ENCODE results near the gene ZNF134.

ZNF134 gene

GRCh38 chr19:57641715-57642234 is 27.7 kb downstream of the ZNF134 start:
- no peak for DNase-seq

DNA sequence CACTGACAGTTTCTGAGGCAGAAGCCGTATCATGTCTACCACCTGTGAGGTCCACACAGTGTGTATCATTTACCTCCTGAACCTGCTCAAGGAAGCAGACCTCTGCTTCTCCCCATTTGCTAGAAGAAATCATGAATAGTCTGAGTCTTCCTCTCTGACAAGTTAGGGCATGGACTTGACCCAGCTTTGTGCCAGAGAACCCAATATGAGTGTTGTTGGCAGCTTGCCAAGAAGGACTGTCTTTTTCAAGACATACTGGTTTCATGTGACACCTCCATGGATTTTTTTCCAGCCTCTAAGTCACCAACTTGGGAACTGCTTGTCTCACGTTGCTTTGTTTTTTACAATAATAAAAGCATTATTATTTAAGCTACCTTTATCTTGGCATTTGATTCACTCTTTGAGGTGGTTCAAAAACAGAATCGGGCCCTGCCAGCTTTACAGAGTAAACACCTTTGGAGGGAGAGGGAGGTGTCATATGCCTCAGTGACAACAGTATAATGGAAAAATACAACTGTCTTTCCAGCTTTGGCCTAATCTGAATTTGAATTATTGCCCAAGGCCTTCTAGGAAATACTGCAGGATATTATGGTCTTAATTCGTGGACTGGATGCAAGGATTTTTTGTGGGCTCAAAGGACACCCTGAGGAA is 28.5 kb downstream of the ZNF134 start:
- no peak for DNase-seq

DNA sequence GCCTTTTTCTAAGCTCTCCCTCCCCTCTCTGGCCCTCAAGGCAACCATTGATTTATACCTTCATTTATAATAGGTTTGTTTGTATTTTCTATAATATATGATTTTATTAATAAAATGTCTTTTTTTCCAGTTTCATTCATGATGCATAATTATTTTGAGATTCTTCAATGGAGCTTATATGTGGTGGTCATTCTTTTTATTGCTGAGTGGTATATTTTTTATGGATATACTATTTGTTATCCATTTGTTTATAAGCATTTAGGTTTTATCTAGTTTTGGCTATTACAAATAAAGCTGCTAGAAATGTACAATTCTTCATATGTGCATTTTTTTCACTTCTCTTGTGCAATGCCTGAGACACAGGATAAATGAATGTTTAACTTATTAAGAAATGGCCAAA is 29.7 kb downstream of the ZNF134 start:
- no peak for DNase-seq

DNA sequence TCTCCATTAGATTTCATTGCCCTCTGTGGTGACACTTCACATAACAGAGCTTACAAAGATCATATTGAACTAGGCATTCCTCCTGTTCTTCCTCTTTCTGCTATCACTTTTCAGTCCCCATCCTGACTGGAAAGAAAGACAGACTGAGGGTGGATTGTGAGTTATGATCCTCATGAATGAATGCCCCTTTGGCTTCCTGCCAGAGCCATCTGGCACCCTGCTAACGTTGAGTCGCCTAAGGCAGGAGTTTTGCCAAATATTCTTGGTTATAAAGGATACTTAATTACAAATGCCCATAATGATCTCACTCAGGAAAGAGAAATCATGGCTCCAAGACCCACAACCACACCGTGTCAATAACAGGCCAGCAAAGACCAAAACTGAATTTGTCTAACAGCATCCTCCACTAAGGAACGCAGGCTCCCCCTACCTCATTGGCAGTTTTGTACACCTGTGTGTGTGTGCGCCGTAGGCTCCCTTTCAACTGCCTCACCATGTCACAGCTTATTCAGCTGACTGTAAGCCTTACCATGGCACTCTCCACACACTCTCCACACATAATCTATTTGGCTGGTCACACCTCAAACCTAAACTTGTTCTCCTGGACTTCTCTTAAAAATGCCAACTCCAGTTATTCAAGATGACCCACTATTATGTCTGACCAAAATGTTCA is 34.4 kb downstream of the ZNF134 start:
- DNase-seq, result no peak

GRCh38 chr19:57651654-57651996 is 37.6 kb downstream of the ZNF134 start:
- DNase-seq, result no peak

GRCh38 chr19:57653689-57654088 is 39.6 kb downstream of the ZNF134 start:
- DNase-seq, result no peak

DNA sequence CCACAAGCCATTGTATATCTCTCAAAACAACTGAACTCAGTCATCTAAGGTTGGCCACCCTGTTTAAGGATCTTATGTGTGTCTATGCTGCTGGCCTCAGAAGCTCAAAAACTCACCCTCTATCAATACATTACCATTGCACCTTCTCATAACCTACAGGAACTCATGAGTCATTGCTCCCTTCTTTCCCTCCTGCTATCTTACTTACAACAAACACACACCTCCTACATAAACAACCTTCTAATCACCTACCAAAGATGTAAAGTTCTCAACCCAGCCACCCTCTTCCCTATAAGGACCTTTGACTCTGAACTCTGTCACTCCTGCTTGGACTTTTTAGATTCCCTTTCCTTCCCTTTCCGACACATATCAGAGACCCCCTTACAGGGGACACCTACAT is 41.4 kb downstream of the ZNF134 start:
- no peak for DNase-seq

- DNase-seq, result no peak
Measured at GRCh38 chr19:57656346-57656745, 42.3 kb downstream of the ZNF134 start.

GRCh38 chr19:57664269-57665127 is 50.5 kb downstream of the ZNF134 start:
- no peak for DNase-seq

DNA sequence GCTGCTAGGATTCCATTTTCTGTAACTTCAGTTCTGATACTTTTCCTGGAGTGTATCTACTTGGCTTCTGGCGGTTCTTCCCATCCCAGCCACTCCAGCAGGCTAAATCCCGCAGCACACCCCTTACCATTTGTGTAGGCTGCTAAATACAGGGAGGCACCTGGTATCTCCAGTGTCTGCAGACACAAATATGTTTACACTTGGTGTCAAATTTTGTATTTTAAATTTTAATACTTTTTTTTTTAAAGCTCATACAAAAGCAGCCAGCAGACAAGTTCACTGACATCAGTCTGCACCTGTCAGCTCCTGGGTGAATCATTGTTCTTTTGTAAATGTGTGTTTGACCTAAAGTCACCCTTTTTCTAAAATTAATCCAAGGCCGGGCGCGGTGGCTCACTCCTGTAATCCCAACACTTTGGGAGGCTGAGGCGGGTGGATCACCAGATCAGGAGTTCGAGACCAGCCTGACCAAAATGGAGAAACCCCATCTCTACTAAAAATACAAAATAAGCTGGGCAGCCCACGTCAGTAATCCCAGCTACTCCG is 51.3 kb downstream of the ZNF134 start:
- no peak for DNase-seq

GRCh38 chr19:57667228-57667627 is 53.2 kb downstream of the ZNF134 start:
- no peak for DNase-seq

DNA sequence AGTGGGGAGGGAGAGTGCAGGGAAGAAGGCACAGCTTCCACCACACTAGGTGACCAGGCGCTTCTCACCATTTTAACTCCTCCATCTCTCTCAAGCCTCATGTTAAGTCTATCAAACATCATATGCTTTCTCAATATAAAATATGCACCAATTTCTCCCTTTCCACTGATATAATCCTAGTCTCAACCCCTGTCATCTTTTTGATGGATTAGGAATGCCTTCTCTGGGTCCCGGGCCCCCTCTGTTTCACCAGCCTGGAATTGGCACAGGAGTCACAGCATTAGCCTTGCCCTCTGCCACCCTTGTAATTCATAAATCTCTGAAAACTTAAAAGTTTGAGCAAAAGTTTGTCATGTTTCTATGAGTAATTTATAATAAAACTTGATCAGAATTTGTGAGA is 54.6 kb downstream of the ZNF134 start, which contains the start of gene ZSCAN4:
Gene ZSCAN4, plus strand, starts transcription at position 301 of the 400 bp plus-strand sequence. CDS start 7,211 bp downstream, outside the sequence.
- no peak for DNase-seq

DNA sequence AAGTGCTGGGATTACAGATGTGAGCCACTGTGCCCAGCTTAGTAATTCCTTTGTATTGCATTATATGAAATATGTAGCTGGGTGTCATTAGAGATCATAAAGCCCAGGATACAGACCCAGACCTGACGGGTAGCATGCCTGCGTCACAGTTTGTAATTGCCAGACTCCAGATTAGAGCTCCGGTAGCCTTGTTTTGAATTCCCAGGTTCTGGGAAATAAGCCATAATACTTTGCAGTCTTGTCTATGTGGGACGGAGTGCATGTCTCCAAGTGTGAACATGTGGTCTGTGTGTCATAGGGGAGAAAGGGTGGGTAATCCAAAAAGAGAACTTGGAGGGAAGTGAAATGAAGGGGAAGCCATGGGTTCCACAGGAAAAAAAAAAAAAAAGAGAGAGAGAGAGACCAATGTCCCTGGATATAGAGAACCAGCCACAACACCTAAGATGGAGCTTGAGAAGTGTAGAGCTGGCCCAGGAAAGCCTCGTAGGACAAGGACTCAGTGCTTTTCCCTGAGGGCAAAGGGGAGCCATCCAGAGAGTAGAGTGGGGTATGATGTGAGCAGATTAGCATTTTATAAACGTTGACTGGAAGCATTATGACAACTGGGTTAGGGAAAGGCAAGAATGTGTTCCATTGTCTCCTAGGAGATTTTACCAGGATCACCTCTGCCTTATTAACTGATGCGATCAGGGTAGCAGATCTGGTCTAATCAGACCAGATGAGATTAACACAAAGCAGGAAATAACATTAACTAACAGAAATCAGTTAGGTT is 57.3 kb downstream of the ZNF134 start:
- no peak for DNase-seq

- no peak for DNase-seq
Measured at GRCh38 chr19:57672466-57672865, 58.4 kb downstream of the ZNF134 start.
